Activated CD8-positive, alpha-beta memory T cell treated with anti-CD3 and anti-CD28 coated beads, Interleukin-2, amount 50 U/mL, for 48 hours (primary cell): ENCODE measurements around the gene NCEH1.
A peak's percentile ranks its signal among the peaks of the same experiment; 100 is the strongest.
"Not testable (repeated sequence)": the region's sequence is repeated elsewhere in the genome, so short reads cannot be mapped to it uniquely, and the experiment has no call there.

Experiments used
- DNase-seq: peaks from one replicate; pipeline ENCODE4 v3.0.0-alpha.2; 2020

NCEH1 gene, protein sequence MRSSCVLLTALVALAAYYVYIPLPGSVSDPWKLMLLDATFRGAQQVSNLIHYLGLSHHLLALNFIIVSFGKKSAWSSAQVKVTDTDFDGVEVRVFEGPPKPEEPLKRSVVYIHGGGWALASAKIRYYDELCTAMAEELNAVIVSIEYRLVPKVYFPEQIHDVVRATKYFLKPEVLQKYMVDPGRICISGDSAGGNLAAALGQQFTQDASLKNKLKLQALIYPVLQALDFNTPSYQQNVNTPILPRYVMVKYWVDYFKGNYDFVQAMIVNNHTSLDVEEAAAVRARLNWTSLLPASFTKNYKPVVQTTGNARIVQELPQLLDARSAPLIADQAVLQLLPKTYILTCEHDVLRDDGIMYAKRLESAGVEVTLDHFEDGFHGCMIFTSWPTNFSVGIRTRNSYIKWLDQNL

DNA sequence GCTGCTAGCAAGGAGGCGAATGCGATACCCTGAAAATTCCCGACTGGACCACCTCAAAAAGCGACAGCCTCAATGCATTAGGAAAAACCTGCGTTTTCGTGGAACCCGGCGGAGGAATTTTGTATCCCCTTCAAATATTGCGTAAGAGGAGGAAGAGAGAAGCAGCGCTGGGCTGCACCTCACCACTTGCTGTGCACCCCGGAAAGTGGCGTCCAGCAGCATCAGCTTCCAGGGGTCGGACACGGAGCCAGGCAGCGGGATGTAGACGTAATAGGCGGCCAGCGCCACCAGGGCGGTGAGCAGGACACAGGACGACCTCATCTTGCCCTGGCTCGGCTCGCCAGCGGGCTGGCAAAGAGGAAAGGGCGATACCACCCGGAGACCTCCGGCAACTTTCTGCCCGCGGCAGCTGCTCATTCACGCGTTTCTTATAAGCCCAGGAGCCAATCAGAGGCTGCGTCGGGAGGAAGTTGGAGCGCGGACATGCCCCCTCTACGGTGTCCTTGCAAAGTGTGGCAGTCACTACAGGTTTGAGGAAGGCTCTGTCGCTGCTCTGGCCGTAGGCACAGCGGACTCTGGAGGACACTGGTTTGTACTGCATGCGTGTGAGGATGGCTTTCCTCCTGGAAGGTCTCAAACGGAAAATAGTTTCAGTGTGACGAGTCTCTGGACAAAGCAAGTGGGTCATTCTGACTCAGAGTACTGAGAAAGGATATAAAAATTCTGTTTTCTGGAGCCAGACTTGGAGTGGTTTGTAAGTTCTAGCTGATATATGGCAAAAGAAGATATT is at the start of gene NCEH1:
TSS of gene NCEH1 (minus strand) at position 404 of the 790 bp plus-strand sequence. CDS start at position 321, 83 bp downstream.
- DNase-seq, result peak; percentile 86

DNA sequence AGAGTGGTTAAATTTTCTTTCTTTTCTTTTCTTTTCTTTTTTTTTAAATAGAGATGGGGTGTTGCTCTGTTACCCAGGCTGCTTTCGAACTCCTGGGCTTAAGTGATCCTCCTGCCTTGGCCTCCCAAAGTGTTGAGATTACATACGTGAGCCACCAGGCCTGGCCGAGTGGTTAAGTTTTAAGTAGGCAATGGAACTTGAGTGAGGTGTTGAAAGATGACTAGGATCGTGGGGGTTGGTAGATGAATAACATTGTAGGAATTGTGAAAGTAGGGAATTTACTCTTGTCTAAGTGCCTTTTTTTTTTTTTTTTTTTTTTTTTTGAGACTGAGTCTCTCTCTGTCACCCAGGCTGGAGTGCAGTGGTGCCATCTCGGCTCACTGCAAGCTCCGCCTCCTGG is 49.5 kb upstream of the NCEH1 start:
- DNase-seq, result not testable (repeated sequence)

DNA sequence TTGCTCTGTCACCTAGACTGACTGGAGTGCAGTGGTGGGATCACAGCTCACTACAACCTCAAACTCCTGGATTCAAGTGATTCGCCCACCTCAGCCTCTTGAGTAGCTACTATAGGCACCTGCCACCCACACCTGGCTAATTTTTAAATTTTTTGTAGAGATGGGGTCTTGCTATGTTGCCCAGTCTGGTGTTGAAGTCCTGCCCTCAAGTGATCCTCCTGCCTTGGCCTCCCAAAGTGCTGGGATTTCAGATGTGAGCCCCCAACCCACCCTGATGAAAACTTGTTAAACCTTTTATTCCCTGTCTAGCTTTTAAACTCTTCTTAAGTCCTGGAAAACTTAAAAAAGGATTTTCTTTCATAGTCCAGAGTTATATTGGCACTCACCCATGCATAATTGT is 42.3 kb upstream of the NCEH1 start:
- DNase-seq, result no peak

DNA sequence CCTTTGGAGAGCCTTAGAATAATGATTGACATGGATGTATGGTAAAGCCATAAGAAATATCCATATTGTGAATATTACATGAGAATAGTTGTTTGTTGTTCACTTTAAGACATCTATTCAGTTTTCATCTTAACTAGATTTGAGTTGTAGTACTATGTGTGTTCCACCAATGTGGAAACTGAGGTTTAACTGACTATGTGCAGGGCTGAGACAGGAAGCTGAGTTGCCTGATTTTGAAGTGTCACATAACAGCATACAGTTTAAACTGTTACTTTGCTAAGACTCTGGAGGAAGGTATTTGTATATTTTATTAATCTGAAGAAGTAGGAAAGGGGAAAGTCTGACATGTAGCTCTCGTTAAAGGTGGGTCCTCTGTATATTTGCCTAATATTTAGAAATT is 41.8 kb upstream of the NCEH1 start:
- DNase-seq, result no peak

DNA sequence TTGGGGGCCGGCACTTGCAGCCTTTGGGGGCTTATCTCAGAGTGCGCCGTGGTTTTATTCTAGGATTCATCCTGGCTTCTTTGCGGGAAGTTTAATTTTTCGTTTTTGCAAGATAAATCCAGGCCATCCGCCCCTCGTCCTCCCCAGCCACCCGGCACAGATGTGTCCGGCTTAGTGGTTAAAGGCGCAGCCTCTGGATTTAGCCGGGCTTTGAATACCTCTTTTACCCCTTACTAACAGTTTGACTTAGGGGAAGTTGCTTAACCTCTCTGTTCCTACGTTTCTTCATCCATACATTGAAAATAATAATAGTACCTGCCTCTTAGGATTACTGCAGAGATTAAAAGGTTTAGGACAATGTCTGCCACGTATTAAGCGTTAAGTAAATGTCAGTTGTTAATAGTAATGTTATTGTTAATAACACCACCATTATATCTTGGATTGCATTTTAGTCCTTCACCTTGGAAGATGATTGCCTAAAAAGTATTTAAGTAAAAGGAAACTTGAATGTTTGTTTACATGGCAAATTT is 40.4 kb upstream of the NCEH1 start:
- no peak for DNase-seq

DNA sequence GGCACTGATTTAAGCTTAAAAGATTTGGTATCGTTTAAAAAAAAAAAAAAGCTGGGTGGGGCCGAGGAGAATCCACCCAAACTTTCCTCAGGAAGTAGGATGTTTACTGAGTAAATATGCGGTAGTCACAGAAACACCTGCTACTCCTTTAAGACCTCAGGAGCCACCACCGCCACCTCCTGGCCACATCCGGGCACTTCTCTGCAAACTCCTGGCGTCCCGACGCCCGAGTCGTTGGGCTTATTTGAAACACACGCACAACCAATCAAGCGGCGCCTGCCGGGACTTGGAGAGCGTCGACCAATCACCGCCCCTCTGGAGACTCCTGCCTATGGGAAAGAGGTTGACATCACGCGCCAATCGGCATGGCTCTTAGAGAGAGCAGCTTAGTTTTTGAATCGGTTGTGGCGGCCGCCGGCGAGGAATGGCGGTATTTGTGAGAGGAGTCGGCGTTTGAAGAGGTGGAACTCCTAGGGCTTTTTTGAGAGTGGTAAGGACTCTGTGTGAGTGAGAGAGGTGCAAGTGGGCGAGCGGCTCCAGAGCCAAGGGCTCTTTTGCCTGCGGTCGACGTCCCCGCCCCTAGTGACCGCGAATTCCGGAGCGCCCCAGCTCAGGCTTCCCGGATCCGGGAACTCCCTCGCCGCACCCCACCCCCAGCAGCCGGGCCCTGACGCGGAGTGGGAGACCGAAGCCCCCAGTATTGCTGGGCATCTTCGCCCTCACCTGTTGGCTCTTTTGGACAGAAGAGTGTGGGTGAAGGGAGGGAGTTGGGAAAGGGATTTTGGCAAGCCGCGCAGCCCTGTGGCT is 39.7 kb upstream of the NCEH1 start, which contains the start of gene ECT2:
TSS of gene ECT2 (plus strand) at position 359 of the 807 bp plus-strand sequence. CDS start 3,805 bp downstream, outside the sequence.
- peak; percentile 95 for DNase-seq

DNA sequence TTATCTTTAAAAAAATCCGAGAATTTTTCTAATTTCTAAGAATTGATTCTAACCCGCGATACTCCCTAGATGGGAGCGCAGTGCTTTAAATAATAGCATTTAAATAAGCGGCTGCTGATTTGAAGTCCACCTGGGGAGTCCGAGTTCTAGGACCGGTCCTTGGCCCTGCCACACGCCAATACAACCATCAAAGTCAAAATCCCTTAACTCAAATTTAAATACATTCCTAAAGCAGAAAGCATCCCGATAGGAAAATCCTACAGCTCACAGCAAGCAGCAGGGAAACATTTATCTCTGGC is 39.2 kb upstream of the NCEH1 start:
- peak; percentile 56 for DNase-seq

DNA sequence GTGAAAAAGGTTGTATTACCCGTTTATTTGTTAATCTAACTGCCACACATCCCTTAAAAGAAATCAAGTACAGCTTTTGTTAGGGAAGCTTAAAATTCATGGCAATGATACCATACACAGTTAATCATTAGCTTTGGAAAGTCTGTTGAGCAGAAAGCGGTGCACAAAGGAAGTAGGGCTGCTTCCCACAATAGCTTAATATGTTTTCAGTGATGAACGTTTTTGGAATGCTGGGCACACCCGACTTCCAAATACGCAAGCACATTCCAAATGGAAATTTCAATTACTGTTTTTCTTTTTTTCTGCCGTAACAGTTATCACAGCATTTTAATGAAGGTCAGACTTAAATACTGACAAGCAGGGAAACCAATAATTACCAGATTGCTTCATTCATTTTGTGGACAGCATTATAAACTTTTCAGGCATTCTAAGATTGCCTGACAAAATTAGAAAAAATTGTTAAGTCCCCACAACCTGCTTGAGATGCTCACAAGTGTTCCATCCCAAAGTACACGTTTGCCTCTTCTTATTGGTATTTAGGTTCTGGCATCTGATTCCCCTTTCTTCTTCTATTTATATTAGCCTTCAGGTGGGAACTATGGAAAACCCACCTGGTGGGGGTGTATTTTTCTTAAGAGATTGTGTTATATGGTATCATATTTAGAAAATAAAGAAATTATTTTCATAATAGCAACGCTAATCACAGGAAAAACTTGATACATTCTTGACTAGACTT is 38.5 kb upstream of the NCEH1 start:
- no peak for DNase-seq

DNA sequence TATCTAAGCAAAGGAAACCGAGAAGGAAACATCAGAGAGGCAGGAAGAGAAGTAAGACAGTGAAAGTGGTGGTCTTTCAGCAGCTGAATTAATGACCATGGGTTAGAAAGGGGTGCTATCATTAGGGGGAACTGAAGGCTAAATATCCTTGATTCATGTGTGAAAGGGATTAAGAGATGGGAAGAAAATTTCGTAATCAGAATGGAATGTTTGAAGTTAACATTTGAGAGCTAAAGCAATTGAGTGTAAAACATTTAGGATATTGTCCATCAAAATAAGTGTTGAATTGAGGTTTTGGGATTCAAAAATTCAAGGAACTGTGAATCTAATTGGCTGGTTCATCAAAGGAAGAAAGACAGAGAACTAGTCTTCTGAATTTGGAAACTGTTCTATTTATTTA is 35.6 kb upstream of the NCEH1 start:
- no peak for DNase-seq

DNA sequence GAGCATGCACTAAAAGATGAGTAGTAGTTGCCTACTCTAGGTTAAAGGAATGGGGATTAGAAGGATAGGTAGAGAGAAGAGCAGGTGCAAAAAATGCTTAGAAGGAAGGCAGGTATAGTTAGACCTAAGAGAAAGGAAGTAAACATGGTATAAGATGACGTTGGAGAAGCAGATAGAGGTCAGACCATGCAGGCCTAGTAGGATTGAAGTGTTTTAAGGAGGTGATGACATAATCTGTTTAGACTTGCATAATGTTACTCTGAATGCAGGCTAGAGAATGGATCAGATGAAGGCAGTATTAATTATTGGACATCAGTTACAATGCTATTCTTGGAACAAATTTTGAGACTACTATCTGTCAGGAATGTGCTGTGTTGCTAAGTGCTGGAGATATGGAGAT is 28.6 kb upstream of the NCEH1 start:
- no peak for DNase-seq

DNA sequence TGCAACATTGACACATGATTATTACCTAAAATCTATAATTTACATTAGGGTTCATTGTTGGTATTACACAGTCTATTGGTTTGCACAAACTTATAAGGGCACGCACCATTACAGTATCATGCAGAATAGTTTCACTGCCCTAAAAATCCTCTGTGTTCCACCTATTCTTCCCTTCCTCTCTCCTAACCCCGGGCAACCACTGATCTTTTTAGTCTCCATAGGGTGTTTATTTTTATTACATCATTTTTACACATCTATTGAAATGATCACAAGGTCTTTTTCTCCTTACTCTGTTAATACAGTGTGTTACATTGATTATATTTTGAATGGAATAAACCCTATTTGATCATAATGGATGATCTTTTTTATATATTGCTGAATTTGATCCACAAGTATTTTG is 24.1 kb upstream of the NCEH1 start:
- no peak for DNase-seq

DNA sequence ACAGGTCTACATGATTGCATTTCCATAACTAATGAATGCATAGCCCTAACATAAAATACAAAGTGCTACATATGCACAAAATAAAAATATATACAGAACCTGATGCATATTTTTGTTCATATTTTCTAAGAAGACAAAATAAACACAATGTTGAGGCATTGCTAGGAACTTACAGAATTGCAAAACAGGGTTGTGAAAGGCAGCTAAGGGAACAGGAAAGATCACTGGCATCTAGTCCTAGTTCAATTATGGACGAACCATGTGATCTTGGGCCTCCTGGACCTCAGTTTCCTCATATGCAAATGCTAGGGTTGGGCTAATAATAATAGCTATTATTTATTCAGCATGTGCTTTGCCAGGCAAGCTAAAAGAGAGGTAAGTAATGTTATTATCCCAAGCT is 15.5 kb upstream of the NCEH1 start:
- no peak for DNase-seq

DNA sequence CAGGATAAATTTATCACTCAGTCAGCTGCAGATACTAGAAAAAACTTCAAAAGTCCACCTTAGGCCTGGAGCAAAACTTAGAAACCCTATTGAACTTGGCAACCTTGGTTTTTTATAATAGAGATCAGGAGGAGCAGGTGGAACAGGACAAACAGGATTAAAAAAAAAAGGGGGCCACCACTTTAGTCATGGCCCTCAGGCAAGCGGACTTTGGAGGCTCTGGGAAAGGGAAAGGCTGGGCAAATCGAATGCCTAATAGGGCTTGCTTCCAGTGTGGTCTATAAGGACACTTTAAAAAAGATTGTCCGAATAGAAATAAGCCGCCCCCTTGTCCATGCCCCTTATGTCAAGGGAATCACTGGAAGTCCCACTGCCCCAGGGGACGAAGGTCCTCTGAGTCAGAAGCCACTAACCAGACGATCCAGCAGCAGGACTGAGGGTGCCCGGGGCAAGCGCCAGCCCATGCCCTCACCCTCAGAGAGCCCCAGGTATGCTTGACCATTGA is 11.7 kb upstream of the NCEH1 start:
- not testable (repeated sequence) for DNase-seq

DNA sequence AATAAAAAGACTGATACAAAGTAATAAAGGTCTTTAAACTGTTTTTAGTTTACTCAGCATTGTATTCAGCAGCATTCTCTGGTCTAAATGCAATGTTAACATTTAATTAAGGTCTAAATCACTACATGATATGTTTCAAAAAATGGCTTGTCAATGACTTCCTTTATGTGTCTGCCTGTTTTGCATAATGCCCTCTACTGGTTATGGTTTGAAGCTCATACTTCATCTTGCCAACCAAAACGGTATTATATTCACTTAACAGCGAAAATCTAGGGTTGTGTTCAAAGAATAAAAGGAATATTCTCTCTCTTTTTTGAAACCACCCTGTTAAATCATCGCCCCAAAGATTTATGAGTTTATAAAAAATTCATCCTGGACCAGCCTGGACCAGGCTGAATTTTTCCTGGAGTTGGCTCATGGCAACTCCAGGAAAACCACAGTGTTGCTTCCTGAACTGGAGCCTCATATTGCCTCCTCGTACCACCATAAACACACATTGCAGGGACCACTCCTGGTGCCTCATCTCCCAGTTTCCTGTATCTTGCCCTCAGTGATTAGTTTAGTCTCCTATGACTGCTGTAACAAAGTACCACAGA is 6.7 kb upstream of the NCEH1 start:
- DNase-seq, result no peak

DNA sequence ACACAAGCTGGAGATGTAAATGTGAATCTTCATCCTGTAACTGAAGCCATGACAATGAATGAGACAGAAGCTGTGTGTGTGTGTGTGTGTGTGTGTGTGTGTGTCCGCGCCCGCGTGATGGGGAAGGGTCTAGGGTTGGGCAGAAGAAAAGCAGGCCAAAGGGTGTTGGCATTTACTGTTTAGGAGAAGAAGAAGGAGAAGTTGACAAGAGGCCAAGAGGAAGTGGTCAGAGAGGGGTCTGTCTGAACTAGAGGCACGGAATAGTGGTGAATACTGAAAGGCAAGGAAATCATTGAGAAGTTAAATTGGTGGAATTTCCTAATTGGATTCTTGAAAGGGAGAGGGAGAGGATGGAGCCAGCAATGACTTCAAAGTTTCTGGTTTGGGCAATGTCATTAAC is 5.6 kb upstream of the NCEH1 start:
- no peak for DNase-seq

DNA sequence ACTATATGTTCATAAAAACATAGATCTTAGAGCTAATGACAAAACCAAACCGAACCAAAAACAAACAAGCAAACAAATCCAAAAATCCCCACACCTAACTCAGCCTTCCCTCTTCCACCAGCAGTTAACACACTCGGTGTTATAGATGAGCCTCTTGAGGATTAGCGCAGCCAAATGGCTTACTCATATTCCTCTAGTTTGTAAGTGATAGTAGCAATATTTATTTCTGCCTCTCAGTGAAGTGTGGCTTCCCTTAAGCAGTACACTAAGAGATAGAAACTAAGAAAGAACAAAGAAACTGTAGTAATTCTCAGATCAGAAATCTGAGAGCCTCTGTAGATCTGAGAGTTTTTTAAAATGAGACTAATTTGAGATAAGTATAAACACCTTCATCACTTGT is 2.4 kb upstream of the NCEH1 start:
- no peak for DNase-seq

DNA sequence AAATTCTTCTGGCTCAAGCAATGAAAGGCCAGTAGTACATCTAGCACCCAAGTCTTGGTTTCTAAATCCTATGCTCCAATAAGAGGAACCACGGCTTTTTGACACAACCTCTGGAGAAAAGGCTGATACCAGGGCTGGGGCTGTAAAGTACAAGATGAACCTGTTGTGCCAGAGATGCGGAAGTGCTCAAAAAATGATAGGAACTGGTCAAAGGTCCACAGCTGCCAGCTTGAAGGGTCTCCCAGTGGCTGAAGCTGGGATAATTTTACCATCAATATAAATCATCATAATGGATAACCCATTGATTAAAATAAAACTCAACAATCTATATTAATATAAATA is 558 bp upstream of the NCEH1 start:
- no peak for DNase-seq

DNA sequence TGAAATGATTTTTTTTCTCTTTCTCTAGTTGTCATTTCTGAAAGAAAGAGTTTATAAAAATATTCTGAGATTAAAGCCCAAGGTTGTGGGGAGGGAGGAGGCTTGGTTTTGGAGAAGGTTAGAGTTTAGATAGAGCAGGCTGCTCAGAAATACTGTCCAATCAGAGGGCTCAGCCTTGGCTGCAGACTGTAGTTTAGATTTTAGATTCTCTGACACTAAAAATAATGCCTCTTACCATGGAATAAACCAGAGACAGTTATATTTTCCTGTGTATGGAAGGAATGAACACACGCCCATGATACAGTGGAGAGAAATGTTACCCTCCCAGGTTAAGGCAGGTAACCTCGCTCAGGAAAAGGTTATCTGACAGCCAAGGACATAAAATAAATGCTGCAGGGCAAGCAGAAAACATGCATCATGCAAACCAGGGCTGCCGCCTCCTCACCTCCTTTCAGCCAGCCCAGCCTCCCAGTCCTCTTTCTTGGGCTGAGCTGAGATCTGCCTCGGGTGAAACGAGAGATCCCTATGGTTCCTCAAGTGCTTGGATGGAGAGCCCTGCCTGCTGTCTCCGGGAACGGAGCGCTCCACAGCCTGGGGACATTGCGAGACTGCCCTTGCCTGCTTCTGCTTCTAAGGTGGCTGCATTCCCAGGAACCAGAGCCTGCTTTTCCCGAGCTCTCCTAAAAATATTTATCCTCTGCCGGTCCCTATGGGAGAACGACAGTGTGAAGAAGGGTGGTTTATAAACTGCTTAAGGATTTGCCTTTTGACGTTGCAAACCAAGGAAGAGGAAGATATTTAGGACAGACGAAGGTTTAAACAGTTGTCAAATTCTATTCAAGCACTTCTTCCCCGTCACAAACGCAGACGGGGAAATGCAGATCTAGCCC is 848 bp downstream of the NCEH1 start:
- DNase-seq, result peak; percentile 53

DNA sequence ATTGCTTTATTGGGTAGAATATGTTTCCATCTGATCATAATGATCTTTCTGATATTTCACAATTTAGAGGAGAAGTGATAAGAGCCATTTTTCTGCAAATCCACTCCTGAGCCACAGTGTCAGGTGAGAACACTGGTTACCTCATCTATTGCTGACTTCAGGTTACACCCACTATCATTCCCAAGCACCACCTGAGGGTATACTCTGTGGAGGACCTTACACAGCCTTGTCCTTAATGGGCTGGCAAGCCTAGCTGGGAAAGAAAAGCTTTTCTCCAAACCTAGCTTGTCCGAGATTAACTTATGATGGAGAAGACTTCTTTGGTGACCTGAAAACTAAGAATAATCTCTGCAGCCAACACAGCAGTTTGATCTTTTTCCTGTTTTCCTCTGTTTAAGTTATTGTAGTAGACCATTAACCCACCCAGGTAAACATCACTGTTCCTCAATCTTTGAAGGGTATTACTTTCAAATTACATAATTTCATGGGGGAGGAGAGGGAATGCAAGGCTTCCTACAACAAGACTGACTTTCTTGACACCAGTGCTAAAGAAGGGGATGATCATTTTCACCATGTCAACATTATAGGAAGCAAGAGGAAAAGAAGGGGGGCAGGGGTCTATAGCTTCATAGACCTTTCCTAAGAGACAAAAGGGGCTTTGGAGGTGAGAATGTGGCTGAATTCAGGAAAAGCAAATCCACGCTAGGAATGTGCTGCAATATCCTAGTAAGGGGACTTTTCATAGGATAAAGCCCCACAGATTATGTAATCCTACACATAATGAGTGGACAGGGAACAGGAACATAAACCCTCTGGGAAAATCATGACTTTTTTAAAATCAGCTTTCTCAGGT is 1.7 kb downstream of the NCEH1 start:
- DNase-seq, result no peak

DNA sequence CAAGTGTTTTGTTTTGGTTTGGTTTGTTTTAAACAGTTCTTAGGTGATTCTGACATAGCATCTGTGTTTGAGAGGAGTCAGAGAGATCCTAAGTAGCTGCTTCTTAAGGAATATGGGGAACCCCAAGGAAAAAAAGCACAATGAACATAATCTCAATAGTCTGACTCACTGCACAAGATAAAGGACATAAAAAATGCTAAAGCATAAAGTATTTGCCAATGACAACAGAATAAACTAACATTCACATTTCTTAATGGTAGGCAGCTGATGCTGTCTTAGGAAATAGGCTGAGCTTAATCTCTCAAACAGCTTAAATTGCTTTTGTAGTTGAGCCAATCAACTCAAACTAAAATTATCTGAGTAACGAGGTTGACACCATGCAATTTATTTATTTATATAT is 2.9 kb downstream of the NCEH1 start:
- DNase-seq, result no peak
